H1 (cell line): ENCODE results near the gene CDH12. TPM values are rescaled to one million over a fixed set of nuclear protein-coding genes. Genes with fewer than 3 reads are reported as not detected.

Source experiments
- CTCF ChIA-PET: fragments of 300-600 bp; sonication (Branson Sonifier 250); formaldehyde crosslinking; loops from one replicate; lab custom pipeline; 2021; ENCODE audit not compliant: partially characterized antibody; lab: Charles Lee
- POLR2A ChIA-PET: fragments of 300-600 bp; sonication (Branson Sonifier 250); formaldehyde crosslinking; loops from one replicate; lab custom pipeline; 2021; ENCODE audit warnings: inconsistent platforms; ENCODE audit not compliant: partially characterized antibody; lab: Charles Lee
- DNase-seq, 2 experiments: peaks; one replicate each; pipeline versions ENCODE4 v3.0.0 to v3.0.0-alpha.2; 2010 to 2022; ENCODE audit warnings: low spot score in 2 of 2, low read depth in 1 of 2, mixed read lengths in 1 of 2
- FAIRE-seq: peaks from 2 replicates; lab custom pipeline; 2011; peaks lifted over from hg19 to GRCh38; lab: Jason Lieb, UNC
- H2AFZ ChIP-seq: 2 replicates; pipeline ENCODE4 v1.8.1; 2012; ENCODE audit warnings: low read length, inconsistent platforms
- H2AK5ac ChIP-seq: 2 replicates; pipeline ENCODE4 v1.6.1; 2013; ENCODE audit warnings: low read depth, low read length
- H2BK120ac ChIP-seq: replicated peaks from 2 replicates; pipeline ENCODE3; 2013; ENCODE audit warnings: low read depth, low read length, inconsistent platforms
- H2BK12ac ChIP-seq: 2 replicates; pipeline ENCODE4 v1.6.1; 2013; ENCODE audit warnings: low read depth, low read length
- H2BK15ac ChIP-seq: 2 replicates; pipeline ENCODE4 v1.6.1; 2013; ENCODE audit warnings: low read length
- H2BK20ac ChIP-seq: 2 replicates; pipeline ENCODE4 v1.6.1; 2013; ENCODE audit warnings: low read length
- H2BK5ac ChIP-seq: 2 replicates; pipeline ENCODE4 v1.6.1; 2013; ENCODE audit warnings: low read depth, low read length
- H3K14ac ChIP-seq: 2 replicates; pipeline ENCODE4 v1.6.1; 2013; ENCODE audit warnings: inconsistent platforms; ENCODE audit not compliant: insufficient read length
- H3K18ac ChIP-seq: 2 replicates; pipeline ENCODE4 v1.6.1; 2013; ENCODE audit warnings: low read length; ENCODE audit errors: extremely low read depth
- H3K23ac ChIP-seq: 2 replicates; pipeline ENCODE4 v1.6.1; 2013; ENCODE audit warnings: inconsistent platforms; ENCODE audit not compliant: insufficient read length
- H3K23me2 ChIP-seq: 2 replicates; pipeline ENCODE4 v1.6.1; 2013; ENCODE audit warnings: low read depth, low read length
- H3K27ac ChIP-seq: 2 replicates; pipeline ENCODE4 v1.6.1; 2011; ENCODE audit warnings: low read depth, low read length, inconsistent platforms
- H3K27me3 ChIP-seq, 4 experiments: replicated peaks in 1 of 4; 1 replicate in 1 of 4; 2 replicates in 3 of 4; pipeline versions ENCODE4 v1.6.1 to v1.8.1; 2011 to 2013; ENCODE audit warnings: low read length in 3 of 4, mild to moderate bottlenecking in 3 of 4, inconsistent platforms in 2 of 4, mixed read lengths in 2 of 4, moderate library complexity in 1 of 4; ENCODE audit not compliant: control insufficient read depth in 3 of 4, insufficient read depth in 3 of 4; ENCODE audit errors: extremely low read depth in 1 of 4
- H3K36me3 ChIP-seq, 4 experiments: 2 replicates each; pipeline versions ENCODE4 v1.6.1 to v1.8.1; 2011 to 2013; ENCODE audit warnings: mild to moderate bottlenecking in 4 of 4, low read length in 3 of 4, moderate library complexity in 2 of 4, control low read depth in 1 of 4, inconsistent platforms in 1 of 4; ENCODE audit not compliant: insufficient read depth in 4 of 4, control insufficient read depth in 2 of 4
- H3K4ac ChIP-seq: replicated peaks from 2 replicates; pipeline ENCODE3; 2013; ENCODE audit warnings: low read length, low read depth, mixed read lengths, inconsistent platforms; ENCODE audit not compliant: insufficient read length
- H3K4me1 ChIP-seq, 4 experiments: replicated peaks in 1 of 4; 1 replicate in 1 of 4; 2 replicates in 3 of 4; pipeline versions ENCODE4 v1.6.1 to v1.8.1; 2011 to 2013; ENCODE audit warnings: low read length in 3 of 4, inconsistent platforms in 2 of 4, mixed read lengths in 1 of 4; ENCODE audit not compliant: insufficient read depth in 4 of 4, control insufficient read depth in 3 of 4
- H3K4me2 ChIP-seq, 2 experiments: 2 replicates each; pipeline versions ENCODE4 v1.6.1 to v1.8.1; 2011 to 2013; ENCODE audit warnings: low read depth in 2 of 2, low read length in 2 of 2, control low read depth in 1 of 2, inconsistent platforms in 1 of 2, mild to moderate bottlenecking in 1 of 2; ENCODE audit not compliant: insufficient read depth in 1 of 2
- H3K4me3 ChIP-seq, 4 experiments: fragments of 200-600, 300-600 bp in 1 of 4; sonication (generic), shearing (Covaris generic), sonication (Bioruptor Twin) in 1 of 4; 2 replicates each; pipeline versions ENCODE4 v1.5.1 to v1.8.1; 2011 to 2016; ENCODE audit warnings: low read length in 4 of 4, low read depth in 3 of 4, control low read depth in 2 of 4, inconsistent platforms in 2 of 4, mild to moderate bottlenecking in 2 of 4, mixed read lengths in 1 of 4, moderate library complexity in 1 of 4; ENCODE audit not compliant: insufficient read depth in 2 of 4; ENCODE audit errors: extremely low read depth in 1 of 4
- H3K56ac ChIP-seq: replicated peaks from 2 replicates; pipeline ENCODE3; 2013; ENCODE audit warnings: low read depth, mild to moderate bottlenecking, mixed read lengths, low read length, inconsistent platforms; ENCODE audit not compliant: insufficient read length
- H3K79me1 ChIP-seq: 2 replicates; pipeline ENCODE4 v1.6.1; 2013; ENCODE audit warnings: low read depth, low read length, control low read depth
- H3K79me2 ChIP-seq, 2 experiments: 2 replicates each; pipeline versions ENCODE4 v1.6.1 to v1.8.1; 2012 to 2013; ENCODE audit warnings: low read length in 2 of 2, mild to moderate bottlenecking in 2 of 2, inconsistent platforms in 1 of 2; ENCODE audit not compliant: insufficient read depth in 2 of 2, control insufficient read depth in 1 of 2
- H3K9ac ChIP-seq, 4 experiments: replicated peaks in 1 of 4; 1 replicate in 1 of 4; 2 replicates in 3 of 4; pipeline versions ENCODE4 v1.6.1 to v1.8.1; 2011 to 2013; ENCODE audit warnings: low read depth in 3 of 4, low read length in 3 of 4, control low read depth in 2 of 4, mild to moderate bottlenecking in 2 of 4, moderate library complexity in 2 of 4, inconsistent platforms in 1 of 4; ENCODE audit errors: extremely low read depth in 1 of 4
- H3K9me3 ChIP-seq, 2 experiments: 2 replicates each; pipeline versions ENCODE4 v1.6.1 to v1.8.1; 2012 to 2013; ENCODE audit warnings: mild to moderate bottlenecking in 2 of 2, moderate library complexity in 2 of 2, control low read depth in 1 of 2, inconsistent platforms in 1 of 2, low read depth in 1 of 2, low read length in 1 of 2, mixed read lengths in 1 of 2; ENCODE audit not compliant: insufficient read depth in 2 of 2
- H4K20me1 ChIP-seq, 2 experiments: replicated peaks in 1 of 2; 2 replicates each; pipeline versions ENCODE3 to v1.8.1; 2011 to 2013; ENCODE audit warnings: inconsistent platforms in 2 of 2, low read length in 2 of 2, mild to moderate bottlenecking in 1 of 2; ENCODE audit not compliant: insufficient read depth in 2 of 2, control insufficient read depth in 1 of 2
- H4K5ac ChIP-seq: 2 replicates; pipeline ENCODE4 v1.6.1; 2013; ENCODE audit warnings: low read length, low read depth, mixed read lengths, inconsistent platforms; ENCODE audit not compliant: insufficient read length
- H4K8ac ChIP-seq: 2 replicates; pipeline ENCODE4 v1.8.0; 2013; ENCODE audit warnings: mild to moderate bottlenecking, moderate library complexity, low read length, inconsistent platforms; ENCODE audit not compliant: insufficient read depth; ENCODE audit errors: extremely low read depth
- H4K91ac ChIP-seq: replicated peaks from 2 replicates; pipeline ENCODE3; 2013; ENCODE audit warnings: low read length, mixed read lengths, inconsistent platforms; ENCODE audit not compliant: insufficient read length
- CEBPB ChIP-seq: IDR thresholded peaks from 2 replicates; pipeline ENCODE4 v1.6.1; 2012; ENCODE audit warnings: low read depth, low read length
- EGR1 ChIP-seq: IDR thresholded peaks from 2 replicates; pipeline ENCODE4 v1.6.1; 2011; ENCODE audit warnings: low read depth, low read length, borderline replicate concordance
- FOSL1 ChIP-seq: IDR thresholded peaks from 2 replicates; pipeline ENCODE4 v1.6.1; 2011; ENCODE audit warnings: mild to moderate bottlenecking, low read depth, low read length, moderate library complexity; ENCODE audit not compliant: insufficient read depth
- POLR2AphosphoS5 ChIP-seq: IDR thresholded peaks from 2 replicates; pipeline ENCODE4 v1.6.1; 2011; ENCODE audit warnings: low read depth, low read length
- SP4 ChIP-seq: IDR thresholded peaks from 2 replicates; pipeline ENCODE4 v1.6.1; 2012; ENCODE audit warnings: low read length, inconsistent platforms
- TCF12 ChIP-seq: IDR thresholded peaks from 2 replicates; pipeline ENCODE4 v1.6.1; 2011; ENCODE audit warnings: low read depth, mild to moderate bottlenecking, low read length
- WGBS, 2 experiments: shearing (Covaris generic) in 1 of 2; methylation state at CpG; one replicate each; pipeline versions ENCODE4 v1.1.6 to v1.1.7; 2013 to 2015; ENCODE audit warnings: low lambda C conversion rate in 2 of 2, mixed read lengths in 2 of 2, inconsistent platforms in 1 of 2, low coverage in 1 of 2, missing lambda C conversion rate in 1 of 2; ENCODE audit not compliant: insufficient replicate concordance in 2 of 2, insufficient coverage in 1 of 2, insufficient read length in 1 of 2; ENCODE audit errors: extremely low coverage in 1 of 2, missing lambda C conversion rate in 1 of 2; 5-methylcytosine and 5-hydroxymethylcytosine counted together
- polyA plus RNA-seq, 7 experiments: library from polyadenylated mRNA; depleted of rRNA in 3 of 7; stranded (reverse) in 5 of 7; unstranded in 2 of 7; fragments of >200 nt in 5 of 7; fragments of 200-250 nt in 2 of 7; gene quantifications; 1 replicate in 5 of 7; 2 replicates in 1 of 7; 4 replicates in 1 of 7; pipeline versions ENCODE4 v1.2.1 to v1.2.3, GENCODE V29; 2011 to 2013; ENCODE audit warnings: missing spikeins in 2 of 7, mixed read lengths in 2 of 7
- total RNA-seq: library from RNA; stranded (reverse); fragmentation: NEBNext Ultra II Directional; extraction: Animal tissue kit (Norgen Biotek cat#: 25700); gene quantifications from 2 replicates; pipeline ENCODE4 v1.2.1, GENCODE V29; 2021

CDH12 gene
- total and polyA plus RNA-seq, 2 of the 8 experiments (the other 6 are each of a cell fraction or from before 2014, with no cell fraction given), result 0.03 TPM; not detected in 1

GRCh38 chr5:22662391-22662790, 190.8 kb downstream of the CDH12 start:
- no peak overlapping the region for H3K4ac ChIP-seq
- no peak overlapping the region for H3K4me2 ChIP-seq
- no peaks in the 10 kb centered on the region for H3K79me2 ChIP-seq
- ChIA-PET CTCF (no interaction called here), POLR2A (no interaction called here)
- no peak overlapping the region for H2AK5ac ChIP-seq
- H4K5ac ChIP-seq, result no peak overlapping the region
- H2BK15ac ChIP-seq, result no peak overlapping the region
- H3K36me3 ChIP-seq, result no peaks in the 10 kb centered on the region
- H3K56ac ChIP-seq, result no peak overlapping the region
- H4K91ac ChIP-seq, result no peak overlapping the region
- H3K23ac ChIP-seq, result no peak overlapping the region
- no peak overlapping the region for H3K4me3 ChIP-seq
- no peak overlapping the region for H2BK12ac ChIP-seq
- H2BK5ac ChIP-seq, result no peak overlapping the region
- no peak for DNase-seq
- no peak overlapping the region for H3K27ac ChIP-seq
- no peaks in the 10 kb centered on the region for H3K23me2 ChIP-seq
- no peak overlapping the region for H2BK20ac ChIP-seq
- H3K18ac ChIP-seq, result no peak overlapping the region
- FAIRE-seq, result no peak
- no peak overlapping the region for H3K14ac ChIP-seq
- H3K9ac ChIP-seq, result no peak overlapping the region
- no peak overlapping the region for H2AFZ ChIP-seq
- no peaks in the 10 kb centered on the region for H3K27me3 ChIP-seq
- 78% methylated on average over 3 of the region's 3 CpGs; no CpG with 5 or more reads in 1 of the 2 experiments for WGBS, 2 experiments
- H3K79me1 ChIP-seq, result no peaks in the 10 kb centered on the region
- H3K4me1 ChIP-seq, result peaks cover 0 to 7% (median 2%) of the 10 kb centered on the region in 4 experiments; a peak in 1 of 7 replicates
- no peaks in the 10 kb centered on the region for H4K20me1 ChIP-seq
- H2BK120ac ChIP-seq, result no peak overlapping the region
- no peaks in the 10 kb centered on the region for H3K9me3 ChIP-seq
- no peak overlapping the region for H4K8ac ChIP-seq
- TF ChIP-seq EGR1 (no peak), TCF12 (no peak), POLR2AphosphoS5 (no peak), CEBPB (no peak), FOSL1 (no peak), SP4 (no peak)
